GM21360 (cell line): ENCODE data around the gene SFXN5.

Experiments
- ATAC-seq: cut with Tn5 transposase; IDR thresholded peaks from one replicate; pipeline ENCODE4 v1.9.1; 2021; ENCODE audit warnings: mild to moderate bottlenecking, moderate library complexity; ENCODE audit not compliant: unreplicated experiment

The SFXN5 gene

GRCh38 chr2:73053316-73054114, 18.0 kb downstream of the SFXN5 start:
- no peak for ATAC-seq

DNA sequence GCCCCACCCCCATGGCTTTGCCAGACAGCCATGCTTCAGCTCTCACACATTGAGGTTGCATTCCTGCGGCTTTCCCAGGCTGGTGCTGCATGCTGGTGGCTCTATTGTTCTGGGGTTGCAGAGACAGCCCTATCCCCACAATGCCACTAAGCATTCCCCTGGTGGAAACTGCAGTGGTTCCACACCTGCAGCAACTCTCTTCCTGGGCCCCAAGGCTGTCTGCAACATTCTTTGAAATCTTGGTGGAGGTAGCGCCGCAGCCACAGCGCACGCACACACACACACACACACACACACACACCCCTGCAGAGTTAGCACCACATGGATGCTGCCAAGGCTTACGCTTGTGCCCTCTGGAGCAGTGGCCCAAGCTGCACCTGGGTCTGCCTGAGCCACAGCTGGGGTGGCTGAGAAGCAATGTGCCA, 21.4 kb downstream of the SFXN5 start:
- no peak for ATAC-seq

- no peak for ATAC-seq
Observed at GRCh38 chr2:73043929-73044832, 27.3 kb downstream of the SFXN5 start.

- ATAC-seq: no peak
Observed at GRCh38 chr2:73043276-73043675, 28.2 kb downstream of the SFXN5 start.

GRCh38 chr2:73037947-73038585, 33.4 kb downstream of the SFXN5 start:
- ATAC-seq: no peak

DNA sequence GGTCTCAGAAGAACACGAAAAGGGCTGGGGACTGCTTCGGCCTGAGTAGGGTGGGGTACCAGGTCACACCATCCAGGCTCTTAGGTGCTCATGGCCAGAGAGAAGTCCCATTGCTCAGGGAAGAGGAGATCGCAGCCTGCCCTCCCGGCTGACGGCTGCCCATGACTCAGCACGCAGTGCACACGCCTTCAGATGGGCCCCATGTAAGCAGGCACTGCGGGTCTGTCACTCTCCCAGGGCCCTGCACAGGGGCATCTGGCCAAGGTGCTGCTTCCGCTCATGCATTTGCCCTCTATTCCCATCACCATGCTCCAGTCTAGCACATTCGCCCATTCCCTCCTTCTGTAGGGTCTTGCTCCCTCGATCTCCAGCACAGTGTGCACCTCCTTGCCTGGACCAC, 34.7 kb downstream of the SFXN5 start:
- no peak for ATAC-seq

DNA sequence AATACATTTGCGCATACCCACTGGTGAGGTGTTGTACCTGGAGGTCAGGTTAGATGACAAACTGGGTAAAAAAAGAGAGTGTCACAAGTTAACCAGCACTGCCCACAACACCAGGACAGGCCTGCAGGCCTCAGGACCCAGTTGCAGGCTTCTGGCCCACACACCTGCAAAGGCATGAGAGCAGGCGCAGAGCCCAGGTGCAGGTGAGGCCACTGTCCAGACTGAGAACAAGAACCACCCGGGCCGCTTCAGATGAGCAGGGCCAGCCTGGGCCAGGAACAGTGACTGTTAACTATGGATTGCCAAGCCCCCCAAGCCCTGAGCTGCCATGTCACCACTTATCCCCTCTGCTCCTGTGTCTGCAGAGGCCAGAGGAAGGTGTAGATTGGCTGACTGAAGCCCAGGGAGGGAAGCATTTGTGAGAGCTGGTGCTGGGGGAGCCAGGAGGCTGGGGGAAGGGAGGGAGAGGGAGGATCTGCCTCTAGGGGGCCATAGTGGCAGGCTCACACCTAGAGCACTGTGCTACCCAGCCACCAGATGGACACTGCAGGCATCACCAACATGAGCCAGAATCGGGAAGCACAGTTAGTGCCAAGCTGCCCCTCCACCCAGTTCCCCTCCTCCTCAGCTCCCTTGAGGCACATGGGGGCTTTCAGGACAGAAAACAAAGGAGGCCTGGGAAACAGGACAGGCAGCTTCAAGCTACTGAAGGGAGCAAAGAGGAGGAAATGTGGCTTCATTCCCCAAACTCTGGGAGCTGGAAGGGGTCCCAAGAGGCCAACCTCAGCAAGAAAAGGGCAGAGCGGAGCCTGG, 35.4 kb downstream of the SFXN5 start:
- no peak for ATAC-seq

DNA sequence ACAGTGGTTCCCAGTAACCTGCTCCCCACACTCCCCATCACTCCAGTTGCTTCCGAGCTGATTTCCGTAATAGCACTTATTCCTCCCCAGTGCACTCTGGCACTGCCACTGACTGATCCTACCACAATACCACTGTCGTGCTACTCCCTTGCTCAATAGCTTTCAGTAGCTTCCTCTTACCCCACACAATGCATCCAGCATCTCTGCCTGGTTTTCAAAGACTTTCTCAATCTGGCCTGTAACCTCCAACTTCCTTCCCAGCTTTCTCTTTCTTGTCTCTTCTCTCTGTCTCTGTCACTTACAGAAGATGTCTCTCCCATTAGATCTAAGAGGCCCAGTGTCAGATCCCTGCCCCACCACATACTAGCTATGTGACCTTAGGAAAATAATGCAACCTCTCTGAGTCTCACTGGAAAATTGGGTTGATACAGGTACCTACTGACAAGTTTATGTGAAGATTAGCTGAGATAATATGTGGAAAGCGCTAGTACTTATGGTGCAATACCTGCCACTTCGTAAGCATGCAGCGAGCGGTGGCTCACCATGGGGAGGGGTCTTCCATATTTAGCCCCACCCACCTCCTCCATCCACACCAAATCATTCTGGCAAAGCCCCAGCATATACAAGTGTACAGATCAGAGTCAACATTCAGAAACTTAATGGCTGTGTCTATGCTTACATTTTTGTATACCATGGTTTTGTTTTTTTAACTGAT, 36.7 kb downstream of the SFXN5 start:
- no peak for ATAC-seq

DNA sequence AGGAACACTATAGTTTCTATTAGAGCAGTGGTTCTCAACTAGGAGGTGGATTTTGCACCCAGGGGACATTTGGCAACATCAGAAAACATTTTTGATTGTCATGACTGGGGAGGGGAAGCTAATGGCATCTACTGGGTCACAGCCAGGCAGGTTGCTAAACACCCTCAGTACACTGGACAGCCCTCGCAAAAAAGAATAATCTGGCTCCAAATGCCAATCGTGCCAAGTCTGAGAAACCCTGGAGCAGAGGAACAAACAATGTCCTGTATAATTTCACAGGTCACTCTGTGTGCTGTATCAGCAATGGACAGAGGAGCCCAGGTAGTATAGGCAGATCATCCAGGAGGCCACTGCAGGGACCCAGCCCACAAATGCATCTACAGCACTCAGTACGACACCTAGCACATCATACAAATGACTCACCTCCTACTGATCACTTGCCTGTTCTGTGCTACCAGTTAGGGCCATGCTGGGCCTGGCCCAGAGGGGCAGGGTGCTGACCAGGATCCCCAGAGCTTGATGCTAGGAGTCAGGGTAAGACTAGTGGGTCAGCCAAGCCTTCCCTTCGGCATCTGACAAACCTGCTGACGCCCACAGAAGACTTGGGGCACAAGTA, 37.6 kb downstream of the SFXN5 start:
- ATAC-seq: no peak

- ATAC-seq: no peak
Observed at GRCh38 chr2:73033142-73033765, 38.3 kb downstream of the SFXN5 start.

DNA sequence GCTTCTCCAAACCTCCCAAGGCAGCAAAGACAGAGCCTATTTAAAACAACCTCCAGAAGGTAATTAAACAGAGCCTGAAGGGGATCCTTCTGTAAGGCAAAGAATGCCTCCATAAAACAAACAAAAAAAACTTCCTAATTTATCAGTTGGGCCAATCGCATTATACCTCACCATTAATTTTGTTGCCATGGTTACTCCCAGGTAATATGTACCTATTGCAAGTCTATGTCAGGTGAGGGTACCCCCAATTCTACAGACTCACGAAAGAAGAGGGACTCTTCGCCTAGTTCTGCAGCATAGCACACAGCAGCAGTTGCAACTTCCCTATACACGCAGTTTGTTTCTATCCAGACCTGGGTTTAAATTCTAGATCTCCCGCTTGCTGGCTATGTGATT, 38.8 kb downstream of the SFXN5 start:
- no peak for ATAC-seq

DNA sequence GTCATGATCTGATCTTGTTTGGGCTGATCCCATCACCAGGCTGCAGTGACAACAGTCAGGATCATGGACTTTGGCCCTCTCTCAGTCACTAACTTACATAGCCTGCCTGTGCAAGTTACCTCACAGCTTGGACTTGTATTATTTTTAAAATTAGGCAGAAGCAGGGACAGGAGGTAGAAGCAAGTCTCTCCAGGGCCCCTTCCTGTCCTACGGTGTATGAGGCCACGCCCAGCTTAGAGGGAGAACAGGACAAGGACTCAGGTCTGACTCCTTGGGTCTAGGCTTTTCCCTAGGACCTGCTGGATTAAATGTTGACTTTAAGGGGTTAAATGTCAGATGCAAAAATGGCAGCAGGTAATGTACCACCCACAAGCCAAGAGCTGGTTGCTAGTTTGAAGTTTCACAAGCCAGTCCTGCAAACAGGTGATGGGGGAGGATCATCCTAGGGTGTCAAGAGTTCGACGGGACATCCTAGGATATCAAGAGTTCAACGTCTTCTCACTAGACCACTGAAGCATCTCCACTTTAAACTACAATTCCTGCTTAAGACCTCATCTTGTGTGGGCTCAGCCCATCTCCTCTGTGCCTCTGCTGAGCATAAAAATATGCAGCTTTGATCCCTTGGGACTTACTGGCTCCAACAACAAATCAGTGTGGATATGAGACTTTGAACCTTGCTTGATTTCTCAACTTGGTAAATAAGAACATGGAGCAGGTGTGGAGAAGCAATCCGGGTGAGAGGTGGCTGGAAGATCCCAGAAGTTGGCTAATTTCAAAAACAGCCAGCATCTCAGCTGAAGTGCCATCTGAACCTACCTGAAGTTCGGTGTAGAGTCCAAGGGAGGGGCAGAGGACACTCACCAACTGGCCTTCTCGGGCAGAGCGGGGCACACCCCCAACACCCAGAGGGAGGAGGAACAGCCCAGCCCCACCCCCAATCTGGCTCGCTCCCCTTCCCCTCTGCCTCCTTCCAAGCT, 39.5 kb downstream of the SFXN5 start:
- no peak for ATAC-seq

- no peak for ATAC-seq
Observed at GRCh38 chr2:73031095-73031678, 40.3 kb downstream of the SFXN5 start.

DNA sequence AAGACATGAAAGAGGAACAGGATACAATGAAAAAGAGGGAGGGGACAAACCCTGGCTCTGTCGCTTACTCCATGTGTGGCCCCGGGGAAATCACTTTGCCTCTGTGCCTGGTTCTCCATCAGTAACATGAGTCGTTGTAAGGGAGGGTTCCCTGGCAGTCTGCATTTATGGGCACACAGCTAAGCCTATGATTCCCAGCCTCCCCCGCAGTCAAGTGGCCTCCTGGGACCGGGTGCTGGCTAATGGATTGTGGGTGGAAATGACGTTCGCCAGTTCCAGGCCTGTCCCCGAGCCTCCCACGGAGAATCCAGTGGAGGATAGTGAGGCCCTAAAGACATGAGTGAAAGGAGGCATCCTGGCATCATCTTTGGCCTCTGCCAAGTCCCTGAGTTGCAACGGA, 42.7 kb downstream of the SFXN5 start:
- ATAC-seq: no peak

DNA sequence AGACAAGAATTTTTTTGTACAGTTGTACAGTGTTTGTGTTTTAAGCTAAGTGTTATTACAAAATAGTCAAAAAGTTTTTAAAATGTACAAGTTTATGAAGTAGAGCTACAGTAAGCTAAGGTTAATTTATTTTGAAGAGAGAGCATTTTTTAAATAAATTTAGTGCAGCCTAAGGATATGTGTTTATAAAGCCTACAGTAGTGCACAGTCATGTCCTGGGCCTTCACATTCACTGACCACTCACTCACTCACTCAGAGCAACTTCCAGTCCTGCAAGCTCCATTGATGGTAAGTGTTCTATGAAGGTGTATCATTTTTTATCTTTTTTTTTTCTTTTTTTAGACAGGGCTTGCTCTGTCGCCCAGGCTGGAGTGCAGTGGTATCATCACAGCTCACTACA, 44.2 kb downstream of the SFXN5 start:
- ATAC-seq: no peak

- no peak for ATAC-seq
Observed at GRCh38 chr2:73023497-73023896, 48.0 kb downstream of the SFXN5 start.

- ATAC-seq: no peak
Observed at GRCh38 chr2:73022024-73022568, 49.4 kb downstream of the SFXN5 start.
